OCI-LY1 (cell line): Measurements from ENCODE around the gene OMD.

Experiments used
- H2AFZ ChIP-seq: fragments of 200-600 bp; sonication (generic), shearing (Covaris generic); 2 replicates; pipeline ENCODE4 v1.6.0; 2014; ENCODE audit warnings: antibody characterized with exemption, mild to moderate bottlenecking, low read length
- H3F3A ChIP-seq: fragments of 200-600 bp; sonication (generic), shearing (Covaris generic); 2 replicates; pipeline ENCODE4 v1.6.0; 2014; ENCODE audit warnings: mild to moderate bottlenecking, antibody characterized with exemption, low read length, moderate library complexity; ENCODE audit not compliant: insufficient read depth
- H3K27ac ChIP-seq: fragments of 200-600 bp; sonication (generic); 2 replicates; pipeline ENCODE4 v1.5.1; 2014; ENCODE audit warnings: low read length, mixed run types, mild to moderate bottlenecking, low read depth; ENCODE audit not compliant: poor library complexity, severe bottlenecking
- H3K27me3 ChIP-seq: fragments of 200-600 bp; sonication (generic); 2 replicates; pipeline ENCODE4 v1.6.0; 2014; ENCODE audit warnings: antibody characterized with exemption, mild to moderate bottlenecking, low read length, moderate library complexity; ENCODE audit not compliant: insufficient read depth
- H3K36me3 ChIP-seq: fragments of 200-600 bp; sonication (generic); 2 replicates; pipeline ENCODE4 v1.6.1; 2014; ENCODE audit warnings: mild to moderate bottlenecking, antibody characterized with exemption, low read length, moderate library complexity, mixed read lengths; ENCODE audit not compliant: insufficient read depth
- H3K4me1 ChIP-seq: fragments of 200-600 bp; sonication (generic); 2 replicates; pipeline ENCODE4 v1.5.1; 2014; ENCODE audit warnings: mild to moderate bottlenecking, low read length, moderate library complexity; ENCODE audit not compliant: insufficient read depth, severe bottlenecking
- H3K4me2 ChIP-seq: fragments of 200-600 bp; sonication (generic), shearing (Covaris generic); 2 replicates; pipeline ENCODE4 v1.6.1; 2014; ENCODE audit warnings: low read length
- H3K4me3 ChIP-seq: fragments of 200-600 bp; sonication (generic); 2 replicates; pipeline ENCODE4 v1.5.1; 2014; ENCODE audit warnings: low read length, low read depth, mild to moderate bottlenecking, mixed read lengths; ENCODE audit not compliant: poor library complexity, severe bottlenecking
- H3K79me2 ChIP-seq: fragments of 200-600 bp; shearing (Covaris generic); 2 replicates; pipeline ENCODE4 v1.6.1; 2016; ENCODE audit warnings: mixed run types, low read length, mixed read lengths; ENCODE audit not compliant: insufficient read depth
- H3K9ac ChIP-seq: fragments of 200-600 bp; sonication (generic), shearing (Covaris generic); 2 replicates; pipeline ENCODE4 v1.6.1; 2014; ENCODE audit warnings: mild to moderate bottlenecking, low read length, mixed read lengths
- H3K9me2 ChIP-seq: fragments of 200-600 bp; sonication (generic), shearing (Covaris generic); 2 replicates; pipeline ENCODE4 v1.6.1; 2014; ENCODE audit warnings: low read depth, mild to moderate bottlenecking, low read length, mixed read lengths
- H3K9me3 ChIP-seq: fragments of 200-600 bp; shearing (Covaris generic); 2 replicates; pipeline ENCODE4 v1.6.1; 2014; ENCODE audit warnings: low read length, mixed read lengths
- H4K20me1 ChIP-seq: fragments of 200-600 bp; sonication (generic), shearing (Covaris generic); 2 replicates; pipeline ENCODE4 v1.6.0; 2016; ENCODE audit warnings: mild to moderate bottlenecking, low read length; ENCODE audit not compliant: insufficient read depth
- EZH2 ChIP-seq: fragments of 200-600 bp; sonication (generic), shearing (Covaris generic); IDR thresholded peaks from 2 replicates; pipeline ENCODE4 v1.8.0; 2017; ENCODE audit warnings: borderline replicate concordance, mixed run types, mild to moderate bottlenecking, antibody characterized with exemption, low read length, moderate library complexity, mixed read lengths
- TF ChIP-seq, protein P1 (sequence below): fragments of 200-600 bp; sonication (generic), shearing (Covaris generic); IDR thresholded peaks from 2 replicates; pipeline ENCODE4 v1.5.1; 2017; ENCODE audit warnings: mild to moderate bottlenecking, antibody characterized with exemption, low read length, moderate library complexity, mixed read lengths

The OMD gene, protein sequence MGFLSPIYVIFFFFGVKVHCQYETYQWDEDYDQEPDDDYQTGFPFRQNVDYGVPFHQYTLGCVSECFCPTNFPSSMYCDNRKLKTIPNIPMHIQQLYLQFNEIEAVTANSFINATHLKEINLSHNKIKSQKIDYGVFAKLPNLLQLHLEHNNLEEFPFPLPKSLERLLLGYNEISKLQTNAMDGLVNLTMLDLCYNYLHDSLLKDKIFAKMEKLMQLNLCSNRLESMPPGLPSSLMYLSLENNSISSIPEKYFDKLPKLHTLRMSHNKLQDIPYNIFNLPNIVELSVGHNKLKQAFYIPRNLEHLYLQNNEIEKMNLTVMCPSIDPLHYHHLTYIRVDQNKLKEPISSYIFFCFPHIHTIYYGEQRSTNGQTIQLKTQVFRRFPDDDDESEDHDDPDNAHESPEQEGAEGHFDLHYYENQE

DNA sequence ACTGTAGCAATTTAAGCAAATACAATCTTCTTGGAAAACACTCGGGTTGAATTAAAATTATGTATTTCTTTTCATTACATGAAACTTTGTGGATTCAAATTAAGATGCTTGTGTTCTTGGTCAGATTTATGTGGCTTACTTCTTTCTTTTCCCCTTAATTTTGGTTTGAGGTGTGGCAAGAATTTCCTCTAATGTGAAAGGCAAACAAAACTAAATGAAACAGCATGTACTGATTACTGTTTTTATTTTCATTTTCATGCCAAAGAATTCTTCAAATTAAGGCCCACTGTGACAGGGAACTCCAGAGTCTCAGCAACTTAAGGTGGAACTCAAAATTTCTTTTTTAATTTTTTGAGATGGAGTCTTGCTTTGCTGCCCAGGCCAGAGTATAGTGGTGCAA lies at the start of gene OMD:
TSS of gene OMD (minus strand) at position 132 of the 400 bp plus-strand sequence. CDS start 6,913 bp downstream, outside the sequence.
- peaks cover 20% of the 10 kb centered on the region for H3K4me1 ChIP-seq
- H3K4me3 ChIP-seq: no peak within 1 kb of the TSS
- H3K27me3 ChIP-seq: no peaks in the 10 kb centered on the region
- H2AFZ ChIP-seq: no peak within 1 kb of the TSS
- H3K9me3 ChIP-seq: no peaks in the 10 kb centered on the region
- H3K27ac ChIP-seq: no peak within 1 kb of the TSS
- no peaks in the 10 kb centered on the region for H3K36me3 ChIP-seq
- no peaks in the 10 kb centered on the region for H3K9me2 ChIP-seq
- no peak for TF ChIP-seq EZH2
- TF ChIP-seq, protein P1, sequence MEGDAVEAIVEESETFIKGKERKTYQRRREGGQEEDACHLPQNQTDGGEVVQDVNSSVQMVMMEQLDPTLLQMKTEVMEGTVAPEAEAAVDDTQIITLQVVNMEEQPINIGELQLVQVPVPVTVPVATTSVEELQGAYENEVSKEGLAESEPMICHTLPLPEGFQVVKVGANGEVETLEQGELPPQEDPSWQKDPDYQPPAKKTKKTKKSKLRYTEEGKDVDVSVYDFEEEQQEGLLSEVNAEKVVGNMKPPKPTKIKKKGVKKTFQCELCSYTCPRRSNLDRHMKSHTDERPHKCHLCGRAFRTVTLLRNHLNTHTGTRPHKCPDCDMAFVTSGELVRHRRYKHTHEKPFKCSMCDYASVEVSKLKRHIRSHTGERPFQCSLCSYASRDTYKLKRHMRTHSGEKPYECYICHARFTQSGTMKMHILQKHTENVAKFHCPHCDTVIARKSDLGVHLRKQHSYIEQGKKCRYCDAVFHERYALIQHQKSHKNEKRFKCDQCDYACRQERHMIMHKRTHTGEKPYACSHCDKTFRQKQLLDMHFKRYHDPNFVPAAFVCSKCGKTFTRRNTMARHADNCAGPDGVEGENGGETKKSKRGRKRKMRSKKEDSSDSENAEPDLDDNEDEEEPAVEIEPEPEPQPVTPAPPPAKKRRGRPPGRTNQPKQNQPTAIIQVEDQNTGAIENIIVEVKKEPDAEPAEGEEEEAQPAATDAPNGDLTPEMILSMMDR: no peak
- H4K20me1 ChIP-seq: no peaks in the 10 kb centered on the region
- no peak within 1 kb of the TSS for H3K9ac ChIP-seq
- no peaks in the 10 kb centered on the region for H3K79me2 ChIP-seq
- no peak within 1 kb of the TSS for H3K4me2 ChIP-seq
- no peaks in the 10 kb centered on the region for H3F3A ChIP-seq

DNA sequence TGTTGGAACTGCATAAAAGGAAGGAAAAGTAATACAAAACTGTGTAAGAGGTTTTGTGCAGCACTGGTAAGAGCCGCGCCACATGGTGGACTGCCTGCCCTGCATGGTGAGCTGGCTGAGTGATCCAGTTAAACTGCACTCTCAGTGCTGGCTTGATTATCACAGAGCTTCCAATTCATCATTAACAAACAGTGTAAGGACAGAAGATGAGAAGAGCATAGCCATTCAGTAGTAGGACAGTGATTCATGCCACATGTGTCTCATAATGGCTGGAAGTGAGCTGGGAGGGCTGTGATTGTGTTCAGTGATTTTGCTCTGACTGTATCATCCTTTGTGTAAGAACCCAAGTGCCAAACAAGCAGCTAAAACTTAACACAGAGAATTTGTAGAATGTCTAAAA lies 43.9 kb upstream of the OMD start:
- Histone ChIP-seq H3K4me1 (no peaks in the 10 kb centered on the region), H3F3A (no peaks in the 10 kb centered on the region), H3K9ac (no peak overlapping the region), H3K36me3 (no peaks in the 10 kb centered on the region), H3K4me2 (no peak overlapping the region), H2AFZ (no peak overlapping the region), H3K4me3 (no peak overlapping the region), H3K9me2 (no peaks in the 10 kb centered on the region), H4K20me1 (no peaks in the 10 kb centered on the region), H3K79me2 (no peaks in the 10 kb centered on the region), H3K27me3 (no peaks in the 10 kb centered on the region), H3K27ac (no peak overlapping the region), H3K9me3 (no peaks in the 10 kb centered on the region)
- TF ChIP-seq, protein P1: no peak
- TF ChIP-seq EZH2: no peak

DNA sequence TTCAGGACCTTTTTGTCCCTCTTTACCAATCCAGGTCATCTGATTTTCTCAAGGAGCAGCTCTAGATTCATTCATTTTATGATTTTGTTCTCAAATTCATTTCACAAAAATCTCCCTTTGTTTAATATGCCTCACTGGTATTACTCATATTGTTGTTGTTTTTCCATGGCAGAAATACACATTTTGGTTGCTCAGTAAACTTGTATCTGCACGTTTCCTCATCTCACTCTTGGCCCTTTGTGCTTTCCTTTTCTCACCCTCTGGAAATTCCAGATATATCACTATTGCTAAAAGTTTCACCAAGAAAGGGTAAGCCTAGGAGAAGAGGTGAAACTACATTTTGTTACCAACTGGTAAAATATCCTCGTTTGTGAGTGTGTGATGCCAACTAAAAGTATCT lies 43.2 kb upstream of the OMD start:
- TF ChIP-seq EZH2: no peak
- TF ChIP-seq, protein P1: no peak
- H3K9me3 ChIP-seq: no peaks in the 10 kb centered on the region

More for the DNA sequence above, 43.2 kb upstream of the OMD start:
- H2AFZ ChIP-seq: no peak overlapping the region
- no peak overlapping the region for H3K4me3 ChIP-seq
- no peak overlapping the region for H3K27ac ChIP-seq
- H3K4me2 ChIP-seq: no peak overlapping the region
- no peaks in the 10 kb centered on the region for H3K79me2 ChIP-seq
- H3K9me2 ChIP-seq: no peaks in the 10 kb centered on the region
- H3K27me3 ChIP-seq: no peaks in the 10 kb centered on the region
- no peaks in the 10 kb centered on the region for H4K20me1 ChIP-seq
- H3K4me1 ChIP-seq: no peaks in the 10 kb centered on the region
- no peaks in the 10 kb centered on the region for H3K36me3 ChIP-seq
- H3K9ac ChIP-seq: no peak overlapping the region
- no peaks in the 10 kb centered on the region for H3F3A ChIP-seq
